ENCODE measurements around the gene ASPM. TPM values are rescaled to one million over a fixed set of nuclear protein-coding genes. Genes with fewer than 3 reads are reported as not detected.

The ASPM gene
- total and polyA plus RNA-seq, 4 donors = 0.17 to 45.3 (median 0.84) TPM

DNA sequence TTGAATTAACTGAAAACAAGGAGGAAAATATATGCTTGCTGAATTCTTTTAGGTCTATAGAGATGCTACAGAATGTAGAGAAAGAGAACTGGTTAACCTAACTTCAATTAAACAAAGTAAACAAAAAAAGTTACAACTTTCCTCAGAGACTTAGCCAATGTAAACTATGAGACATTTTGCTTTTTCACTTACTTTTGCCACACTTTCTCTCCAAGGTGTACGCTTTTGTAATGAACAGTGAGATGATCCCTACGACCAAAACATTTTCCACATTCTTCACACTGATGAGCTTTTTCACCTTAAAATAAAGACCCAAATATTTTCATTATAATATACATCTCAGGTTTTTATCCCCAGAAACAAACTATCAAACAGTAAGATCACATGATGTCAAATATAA, 28.3 kb upstream of the ASPM start:
- peaks cover 0 to 47% (median 28%) of the 10 kb centered on the region in 4 donors for H3K4me1 ChIP-seq (ENCODE audit: control insufficient read depth in 4 of 4, insufficient read depth in 4 of 4, low read length in 3 of 4)
- TF ChIP-seq, protein P1, sequence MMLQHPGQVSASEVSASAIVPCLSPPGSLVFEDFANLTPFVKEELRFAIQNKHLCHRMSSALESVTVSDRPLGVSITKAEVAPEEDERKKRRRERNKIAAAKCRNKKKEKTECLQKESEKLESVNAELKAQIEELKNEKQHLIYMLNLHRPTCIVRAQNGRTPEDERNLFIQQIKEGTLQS (IDR thresholded peaks at IDR 0.05) = no peak
- TF ChIP-seq, protein P2, sequence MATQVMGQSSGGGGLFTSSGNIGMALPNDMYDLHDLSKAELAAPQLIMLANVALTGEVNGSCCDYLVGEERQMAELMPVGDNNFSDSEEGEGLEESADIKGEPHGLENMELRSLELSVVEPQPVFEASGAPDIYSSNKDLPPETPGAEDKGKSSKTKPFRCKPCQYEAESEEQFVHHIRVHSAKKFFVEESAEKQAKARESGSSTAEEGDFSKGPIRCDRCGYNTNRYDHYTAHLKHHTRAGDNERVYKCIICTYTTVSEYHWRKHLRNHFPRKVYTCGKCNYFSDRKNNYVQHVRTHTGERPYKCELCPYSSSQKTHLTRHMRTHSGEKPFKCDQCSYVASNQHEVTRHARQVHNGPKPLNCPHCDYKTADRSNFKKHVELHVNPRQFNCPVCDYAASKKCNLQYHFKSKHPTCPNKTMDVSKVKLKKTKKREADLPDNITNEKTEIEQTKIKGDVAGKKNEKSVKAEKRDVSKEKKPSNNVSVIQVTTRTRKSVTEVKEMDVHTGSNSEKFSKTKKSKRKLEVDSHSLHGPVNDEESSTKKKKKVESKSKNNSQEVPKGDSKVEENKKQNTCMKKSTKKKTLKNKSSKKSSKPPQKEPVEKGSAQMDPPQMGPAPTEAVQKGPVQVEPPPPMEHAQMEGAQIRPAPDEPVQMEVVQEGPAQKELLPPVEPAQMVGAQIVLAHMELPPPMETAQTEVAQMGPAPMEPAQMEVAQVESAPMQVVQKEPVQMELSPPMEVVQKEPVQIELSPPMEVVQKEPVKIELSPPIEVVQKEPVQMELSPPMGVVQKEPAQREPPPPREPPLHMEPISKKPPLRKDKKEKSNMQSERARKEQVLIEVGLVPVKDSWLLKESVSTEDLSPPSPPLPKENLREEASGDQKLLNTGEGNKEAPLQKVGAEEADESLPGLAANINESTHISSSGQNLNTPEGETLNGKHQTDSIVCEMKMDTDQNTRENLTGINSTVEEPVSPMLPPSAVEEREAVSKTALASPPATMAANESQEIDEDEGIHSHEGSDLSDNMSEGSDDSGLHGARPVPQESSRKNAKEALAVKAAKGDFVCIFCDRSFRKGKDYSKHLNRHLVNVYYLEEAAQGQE (IDR thresholded peaks at IDR 0.05) = no peak
- TF ChIP-seq, protein P3, sequence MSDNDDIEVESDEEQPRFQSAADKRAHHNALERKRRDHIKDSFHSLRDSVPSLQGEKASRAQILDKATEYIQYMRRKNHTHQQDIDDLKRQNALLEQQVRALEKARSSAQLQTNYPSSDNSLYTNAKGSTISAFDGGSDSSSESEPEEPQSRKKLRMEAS (IDR thresholded peaks at IDR 0.05) = no peak
- TF ChIP-seq TAF1 (conservative IDR thresholded peaks at IDR 0.05) (no peak), SP1 (IDR thresholded peaks at IDR 0.05) (no peak), EGR1 (IDR thresholded peaks at IDR 0.05; ENCODE audit: low read depth in 2 of 2) (no peak), HNF4G (IDR thresholded peaks at IDR 0.05) (no peak), FOXA1 (IDR thresholded peaks at IDR 0.05) (no peak), HNF4A (conservative IDR thresholded peaks at IDR 0.05) (no peak), GABPA (IDR thresholded peaks at IDR 0.05 in 1 of 2, conservative IDR thresholded peaks at IDR 0.05 in 1 of 2) (no peak), FOXA2 (IDR thresholded peaks at IDR 0.05) (no peak)
- TF ChIP-seq, protein P4, sequence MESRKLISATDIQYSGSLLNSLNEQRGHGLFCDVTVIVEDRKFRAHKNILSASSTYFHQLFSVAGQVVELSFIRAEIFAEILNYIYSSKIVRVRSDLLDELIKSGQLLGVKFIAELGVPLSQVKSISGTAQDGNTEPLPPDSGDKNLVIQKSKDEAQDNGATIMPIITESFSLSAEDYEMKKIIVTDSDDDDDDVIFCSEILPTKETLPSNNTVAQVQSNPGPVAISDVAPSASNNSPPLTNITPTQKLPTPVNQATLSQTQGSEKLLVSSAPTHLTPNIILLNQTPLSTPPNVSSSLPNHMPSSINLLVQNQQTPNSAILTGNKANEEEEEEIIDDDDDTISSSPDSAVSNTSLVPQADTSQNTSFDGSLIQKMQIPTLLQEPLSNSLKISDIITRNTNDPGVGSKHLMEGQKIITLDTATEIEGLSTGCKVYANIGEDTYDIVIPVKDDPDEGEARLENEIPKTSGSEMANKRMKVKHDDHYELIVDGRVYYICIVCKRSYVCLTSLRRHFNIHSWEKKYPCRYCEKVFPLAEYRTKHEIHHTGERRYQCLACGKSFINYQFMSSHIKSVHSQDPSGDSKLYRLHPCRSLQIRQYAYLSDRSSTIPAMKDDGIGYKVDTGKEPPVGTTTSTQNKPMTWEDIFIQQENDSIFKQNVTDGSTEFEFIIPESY (IDR thresholded peaks at IDR 0.05) = no peak
- no peaks in the 10 kb centered on the region for H3K9me3 ChIP-seq (ENCODE audit: control insufficient read depth in 4 of 4, low read length in 3 of 4)
- no peak for DNase-seq (ENCODE audit: low spot score)
- H3K4me3 ChIP-seq (ENCODE audit: low read depth in 1 of 3, low read length in 3 of 3) = no peak overlapping the region
- peak overlapping the region; percentile 20 to 44 for H3K27ac ChIP-seq (ENCODE audit: low read depth in 1 of 2, low read length in 2 of 2)
- no peaks in the 10 kb centered on the region for H3K27me3 ChIP-seq (ENCODE audit: control insufficient read depth in 4 of 4, insufficient read depth in 4 of 4, low read length in 3 of 4)
- H3K9ac ChIP-seq (ENCODE audit: low read depth in 1 of 2, low read length in 2 of 2) = no peak overlapping the region
- WGBS = 34% methylated on average over 2 of the region's 2 CpGs
- peaks cover 0 to 4% (median 1%) of the 10 kb centered on the region in 4 donors for H3K36me3 ChIP-seq (ENCODE audit: control insufficient read depth in 4 of 4, insufficient read depth in 3 of 4, low read depth in 1 of 4, low read length in 3 of 4)

DNA sequence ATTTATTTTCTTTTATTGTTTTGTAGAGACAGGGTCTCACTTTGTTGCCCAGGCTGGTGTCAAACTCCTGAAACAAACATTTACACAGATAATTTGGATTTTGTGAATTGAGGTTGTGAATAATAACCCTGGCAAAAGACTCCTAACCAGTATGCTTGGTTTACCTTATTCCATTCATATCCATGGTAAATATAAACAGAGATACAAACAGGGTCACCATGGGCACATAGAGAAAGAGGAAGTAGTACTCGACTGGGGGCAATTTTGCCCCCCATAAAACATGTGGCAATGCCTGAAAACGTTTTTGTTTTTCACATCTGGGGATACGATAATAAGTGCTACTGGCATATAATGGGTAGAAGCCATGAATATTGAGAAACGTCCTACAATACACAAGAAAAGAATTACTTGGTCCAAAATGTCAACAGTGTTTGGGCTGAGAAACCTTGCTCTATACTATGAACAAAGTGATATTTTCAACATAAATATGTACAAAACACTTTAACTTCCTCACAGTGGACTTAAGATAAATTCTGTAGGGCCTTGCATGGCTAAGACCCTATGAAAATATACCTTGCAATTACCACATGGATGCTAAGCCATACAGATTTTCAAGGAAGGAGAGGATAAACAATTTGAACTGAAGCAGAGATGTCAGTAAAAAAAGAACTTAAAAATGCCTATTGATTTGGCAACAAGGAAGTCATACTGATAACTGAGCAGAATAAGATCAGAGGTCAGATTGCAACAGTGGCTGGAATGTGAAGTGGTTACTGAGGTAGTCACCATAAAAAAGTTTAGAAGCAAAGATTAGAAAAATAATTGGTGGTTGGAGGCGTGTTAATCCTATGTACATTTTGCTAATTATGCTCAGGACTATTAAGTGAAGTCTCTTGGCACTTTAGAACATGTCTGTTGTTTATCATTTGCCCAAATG, 27.4 kb upstream of the ASPM start:
- no peak overlapping the region for H3K9ac ChIP-seq (ENCODE audit: low read depth in 1 of 2, low read length in 2 of 2)
- peaks cover 0 to 42% (median 25%) of the 10 kb centered on the region in 4 donors for H3K4me1 ChIP-seq (ENCODE audit: control insufficient read depth in 4 of 4, insufficient read depth in 4 of 4, low read length in 3 of 4)
- H3K27me3 ChIP-seq (ENCODE audit: control insufficient read depth in 4 of 4, insufficient read depth in 4 of 4, low read length in 3 of 4) = no peaks in the 10 kb centered on the region
- H3K4me3 ChIP-seq (ENCODE audit: low read depth in 1 of 3, low read length in 3 of 3) = no peak overlapping the region
- H3K27ac ChIP-seq (ENCODE audit: low read depth in 1 of 2, low read length in 2 of 2) = peak overlapping the region; percentile 44 to 51
- no peaks in the 10 kb centered on the region for H3K9me3 ChIP-seq (ENCODE audit: control insufficient read depth in 4 of 4, low read length in 3 of 4)
- peaks cover 0 to 3% (median 0%) of the 10 kb centered on the region in 4 donors for H3K36me3 ChIP-seq (ENCODE audit: control insufficient read depth in 4 of 4, insufficient read depth in 3 of 4, low read depth in 1 of 4, low read length in 3 of 4)
- no peak for DNase-seq (ENCODE audit: low spot score)
- WGBS = 38% methylated on average over 5 of the region's 5 CpGs
- TF ChIP-seq NR2F2 (IDR thresholded peaks at IDR 0.05) (peak; percentile 96), FOXA2 (IDR thresholded peaks at IDR 0.05) (peak; percentile 25), RXRA (IDR thresholded peaks at IDR 0.05) (peak; percentile 61 to 62), FOXA1 (IDR thresholded peaks at IDR 0.05) (no peak), YY1 (IDR thresholded peaks at IDR 0.05) (peak; percentile 63), JUND (IDR thresholded peaks at IDR 0.05) (peak; percentile 60 to 71), SP1 (IDR thresholded peaks at IDR 0.05) (peak; percentile 61), TAF1 (conservative IDR thresholded peaks at IDR 0.05) (no peak), HNF4G (IDR thresholded peaks at IDR 0.05) (peak; percentile 69), HNF4A (conservative IDR thresholded peaks at IDR 0.05) (peak; percentile 89), EGR1 (IDR thresholded peaks at IDR 0.05; ENCODE audit: low read depth in 2 of 2) (no peak), RAD21 (IDR thresholded peaks at IDR 0.05) (peak; percentile 28 to 43)
- TF ChIP-seq, protein P4 (IDR thresholded peaks at IDR 0.05) = peak; percentile 47
- TF ChIP-seq, protein P3 (IDR thresholded peaks at IDR 0.05) = peak; percentile 24
- TF ChIP-seq, protein P5, sequence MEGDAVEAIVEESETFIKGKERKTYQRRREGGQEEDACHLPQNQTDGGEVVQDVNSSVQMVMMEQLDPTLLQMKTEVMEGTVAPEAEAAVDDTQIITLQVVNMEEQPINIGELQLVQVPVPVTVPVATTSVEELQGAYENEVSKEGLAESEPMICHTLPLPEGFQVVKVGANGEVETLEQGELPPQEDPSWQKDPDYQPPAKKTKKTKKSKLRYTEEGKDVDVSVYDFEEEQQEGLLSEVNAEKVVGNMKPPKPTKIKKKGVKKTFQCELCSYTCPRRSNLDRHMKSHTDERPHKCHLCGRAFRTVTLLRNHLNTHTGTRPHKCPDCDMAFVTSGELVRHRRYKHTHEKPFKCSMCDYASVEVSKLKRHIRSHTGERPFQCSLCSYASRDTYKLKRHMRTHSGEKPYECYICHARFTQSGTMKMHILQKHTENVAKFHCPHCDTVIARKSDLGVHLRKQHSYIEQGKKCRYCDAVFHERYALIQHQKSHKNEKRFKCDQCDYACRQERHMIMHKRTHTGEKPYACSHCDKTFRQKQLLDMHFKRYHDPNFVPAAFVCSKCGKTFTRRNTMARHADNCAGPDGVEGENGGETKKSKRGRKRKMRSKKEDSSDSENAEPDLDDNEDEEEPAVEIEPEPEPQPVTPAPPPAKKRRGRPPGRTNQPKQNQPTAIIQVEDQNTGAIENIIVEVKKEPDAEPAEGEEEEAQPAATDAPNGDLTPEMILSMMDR (IDR thresholded peaks at IDR 0.05; ENCODE audit: low read depth, low read length, missing input control) = no peak
